Subcutaneous adipose tissue (tissue), 4 donors: Measurements from ENCODE around the gene BICRA. TPM values are rescaled to one million over a fixed set of nuclear protein-coding genes. Genes with fewer than 3 reads are reported as not detected.

Source experiments
- CTCF ChIP-seq: fragments of 450-650 bp; IDR thresholded peaks from one replicate; pipeline ENCODE4 v1.5.1; 2016; ENCODE audit warnings: low read depth, mild to moderate bottlenecking, control low read depth, antibody characterized with exemption, moderate library complexity
- total RNA-seq, 4 donors: library from RNA; depleted of rRNA; stranded (reverse); fragments of >200 nt; gene quantifications; one replicate each; pipeline ENCODE4 v1.1.0, GENCODE V29; 2016

Gene BICRA
- total RNA-seq, 4 donors from 2014 or later, result 5.1 to 13.2 (median 8.8) TPM

- TF ChIP-seq CTCF, result no peak
Measured at GRCh38 chr19:47573071-47574026, 35.6 kb upstream of the BICRA start, which contains the start of gene ZNF541. ZNF541 (minus strand) TSS chr19:47573148; CDS start chr19:47555856, 17,292 bp downstream.

- no peak for TF ChIP-seq CTCF
Measured at GRCh38 chr19:47580397-47580796, 28.5 kb upstream of the BICRA start.

GRCh38 chr19:47581605-47582319 lies 27.2 kb upstream of the BICRA start:
- no peak for TF ChIP-seq CTCF

- TF ChIP-seq CTCF, result no peak
Measured at GRCh38 chr19:47582320-47582909, 26.5 kb upstream of the BICRA start.

- no peak for TF ChIP-seq CTCF
Measured at GRCh38 chr19:47587295-47587694, 21.6 kb upstream of the BICRA start.

- no peak for TF ChIP-seq CTCF
Measured at GRCh38 chr19:47589824-47590223, 19.1 kb upstream of the BICRA start.

GRCh38 chr19:47593860-47594259 lies 15.1 kb upstream of the BICRA start:
- TF ChIP-seq CTCF, result no peak
